A673 (cell line): ENCODE measurements around the gene KRT86.

ENCODE experiments used
- EZH2 ChIP-seq: fragments of 200-600 bp; sonication (generic); IDR thresholded peaks from 2 replicates; pipeline ENCODE4 v1.6.1; 2017; ENCODE audit warnings: borderline replicate concordance, low read depth, mild to moderate bottlenecking, mixed read lengths, antibody characterized with exemption, low read length; ENCODE audit not compliant: poor library complexity, severe bottlenecking
- TF ChIP-seq, protein P1 (sequence below): fragments of 300-800, 200-600 bp; sonication (generic); conservative IDR thresholded peaks from 2 replicates; pipeline ENCODE4 v1.5.1; 2017; ENCODE audit warnings: low read depth, mild to moderate bottlenecking, antibody characterized with exemption, low read length, moderate library complexity, mixed read lengths

DNA sequence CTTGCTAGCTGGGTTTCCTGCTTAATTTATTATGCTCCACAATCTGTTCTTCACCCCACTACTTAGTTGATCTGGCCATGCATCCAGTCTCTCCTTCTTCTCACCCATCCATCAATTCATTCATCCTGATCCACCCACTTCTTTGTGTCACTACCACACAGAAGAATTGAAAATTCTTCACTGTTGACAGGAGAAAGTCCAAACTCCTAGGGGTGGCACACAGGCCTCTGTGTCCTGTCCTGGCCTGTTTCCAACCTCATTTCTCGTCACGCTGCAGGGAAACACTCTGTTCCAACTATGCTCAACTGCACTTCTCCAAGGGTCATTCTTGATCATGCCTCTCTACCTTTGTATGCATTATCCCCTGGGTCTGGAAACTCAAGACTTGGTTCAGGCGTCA lies 57.4 kb downstream of the KRT86 start:
- TF ChIP-seq, protein P1, sequence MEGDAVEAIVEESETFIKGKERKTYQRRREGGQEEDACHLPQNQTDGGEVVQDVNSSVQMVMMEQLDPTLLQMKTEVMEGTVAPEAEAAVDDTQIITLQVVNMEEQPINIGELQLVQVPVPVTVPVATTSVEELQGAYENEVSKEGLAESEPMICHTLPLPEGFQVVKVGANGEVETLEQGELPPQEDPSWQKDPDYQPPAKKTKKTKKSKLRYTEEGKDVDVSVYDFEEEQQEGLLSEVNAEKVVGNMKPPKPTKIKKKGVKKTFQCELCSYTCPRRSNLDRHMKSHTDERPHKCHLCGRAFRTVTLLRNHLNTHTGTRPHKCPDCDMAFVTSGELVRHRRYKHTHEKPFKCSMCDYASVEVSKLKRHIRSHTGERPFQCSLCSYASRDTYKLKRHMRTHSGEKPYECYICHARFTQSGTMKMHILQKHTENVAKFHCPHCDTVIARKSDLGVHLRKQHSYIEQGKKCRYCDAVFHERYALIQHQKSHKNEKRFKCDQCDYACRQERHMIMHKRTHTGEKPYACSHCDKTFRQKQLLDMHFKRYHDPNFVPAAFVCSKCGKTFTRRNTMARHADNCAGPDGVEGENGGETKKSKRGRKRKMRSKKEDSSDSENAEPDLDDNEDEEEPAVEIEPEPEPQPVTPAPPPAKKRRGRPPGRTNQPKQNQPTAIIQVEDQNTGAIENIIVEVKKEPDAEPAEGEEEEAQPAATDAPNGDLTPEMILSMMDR = no peak
- TF ChIP-seq EZH2 = no peak
